Measurements from ENCODE around the gene CXCR2. TPM values are rescaled to one million over a fixed set of nuclear protein-coding genes. Genes with fewer than 3 reads are reported as not detected.
"Not testable (repeated sequence)": the region's sequence is repeated elsewhere in the genome, so short reads cannot be mapped to it uniquely, and the experiment has no call there.

Gene CXCR2
- total and polyA plus RNA-seq, 2 of the 8 experiments (the other 6 are each of a cell fraction or from before 2014, with no cell fraction given), result 1.4 to 1.6 TPM

GRCh38 chr2:218108834-218109233, 17.0 kb upstream of the CXCR2 start:
- CTCF ChIA-PET (ENCODE audit: partially characterized antibody), result interaction anchor here (0.9 kb wide), 1 partner anchor 15 kb away, joined by 3 read pairs; no protein-coding TSS in a partner anchor
- H2BK20ac ChIP-seq (ENCODE audit: low read length); H3K27ac ChIP-seq (ENCODE audit: low read depth, low read length); H3K36me3 ChIP-seq (ENCODE audit: control insufficient read depth in 2 of 4, insufficient read depth in 4 of 4, low read length in 3 of 4); H3K4me1 ChIP-seq (replicated peaks in 1 of 4; ENCODE audit: control insufficient read depth in 3 of 4, insufficient read depth in 4 of 4, low read length in 3 of 4); H3K9ac ChIP-seq (replicated peaks in 1 of 4; ENCODE audit: extremely low read depth in 1 of 4, low read depth in 3 of 4, low read length in 3 of 4); H3K14ac ChIP-seq (ENCODE audit: insufficient read length); H3K79me2 ChIP-seq (ENCODE audit: control insufficient read depth in 1 of 2, insufficient read depth in 2 of 2, low read length in 2 of 2); H2BK120ac ChIP-seq (replicated peaks; ENCODE audit: low read depth, low read length); H3K4me2 ChIP-seq (ENCODE audit: insufficient read depth in 1 of 2, low read depth in 2 of 2, low read length in 2 of 2); H2BK12ac ChIP-seq (ENCODE audit: low read depth, low read length); FAIRE-seq; H4K8ac ChIP-seq (ENCODE audit: extremely low read depth, insufficient read depth, low read length); H2AK5ac ChIP-seq (ENCODE audit: low read depth, low read length); H3K56ac ChIP-seq (replicated peaks; ENCODE audit: insufficient read length, low read depth, low read length); H4K20me1 ChIP-seq (replicated peaks in 1 of 2; ENCODE audit: control insufficient read depth in 1 of 2, insufficient read depth in 2 of 2, low read length in 2 of 2); POLR2A ChIA-PET (ENCODE audit: partially characterized antibody); H3K27me3 ChIP-seq (replicated peaks in 1 of 4; ENCODE audit: control insufficient read depth in 3 of 4, extremely low read depth in 1 of 4, insufficient read depth in 3 of 4, low read length in 3 of 4); H2AFZ ChIP-seq (ENCODE audit: low read length); H4K5ac ChIP-seq (ENCODE audit: insufficient read length, low read depth, low read length); H3K18ac ChIP-seq (ENCODE audit: extremely low read depth, low read length); H4K91ac ChIP-seq (replicated peaks; ENCODE audit: insufficient read length, low read length); H3K4me3 ChIP-seq (ENCODE audit: extremely low read depth in 1 of 4, insufficient read depth in 2 of 4, low read depth in 3 of 4, low read length in 4 of 4); H2BK15ac ChIP-seq (ENCODE audit: low read length); H3K79me1 ChIP-seq (ENCODE audit: low read depth, low read length); H2BK5ac ChIP-seq (ENCODE audit: low read depth, low read length); H3K23me2 ChIP-seq (ENCODE audit: low read depth, low read length); H3K4ac ChIP-seq (replicated peaks; ENCODE audit: insufficient read length, low read depth, low read length); H3K23ac ChIP-seq (ENCODE audit: insufficient read length); DNase-seq (ENCODE audit: low read depth in 1 of 2, low spot score in 2 of 2): not testable (repeated sequence)
- H3K9me3 ChIP-seq (ENCODE audit: insufficient read depth in 2 of 2, low read depth in 1 of 2, low read length in 1 of 2), result peaks cover 24 to 25% of the 10 kb centered on the region in 2 experiments; a peak in 3 of 4 replicates
- 90% methylated on average over 7 of the region's 7 CpGs; no CpG with 5 or more reads in 1 of the 2 experiments for WGBS, 2 experiments (ENCODE audit: extremely low coverage in 1 of 2, insufficient coverage in 1 of 2, insufficient read length in 1 of 2, insufficient replicate concordance in 2 of 2, low coverage in 1 of 2, low lambda C conversion rate in 2 of 2, missing lambda C conversion rate in 1 of 2)

DNA sequence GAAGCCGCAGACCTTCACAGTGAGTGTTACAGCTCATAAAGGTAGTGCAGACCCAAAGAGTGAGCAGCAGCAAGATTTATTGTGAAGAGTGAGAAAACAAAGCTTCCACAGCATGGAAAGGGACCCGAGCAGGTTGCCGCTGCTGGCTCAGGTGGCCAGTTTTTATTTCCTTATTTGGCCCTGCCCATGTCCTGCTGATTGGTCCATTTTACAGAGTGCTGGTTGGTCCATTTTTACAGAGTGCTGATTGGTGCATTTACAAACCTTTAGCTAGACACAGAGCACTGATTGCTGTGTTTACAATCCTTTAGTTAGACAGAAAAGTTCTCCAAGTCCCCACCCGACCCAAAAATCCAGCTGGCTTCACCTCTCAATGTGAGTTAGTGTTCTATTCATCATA, 4.0 kb upstream of the CXCR2 start:
- H3K56ac ChIP-seq (replicated peaks; ENCODE audit: insufficient read length, low read depth, low read length); H3K23ac ChIP-seq (ENCODE audit: insufficient read length); H3K4ac ChIP-seq (replicated peaks; ENCODE audit: insufficient read length, low read depth, low read length); H3K23me2 ChIP-seq (ENCODE audit: low read depth, low read length); H2BK15ac ChIP-seq (ENCODE audit: low read length); DNase-seq (ENCODE audit: low read depth in 1 of 2, low spot score in 2 of 2); H2BK20ac ChIP-seq (ENCODE audit: low read length); H3K14ac ChIP-seq (ENCODE audit: insufficient read length); H2AFZ ChIP-seq (ENCODE audit: low read length); POLR2A ChIA-PET (ENCODE audit: partially characterized antibody); H2AK5ac ChIP-seq (ENCODE audit: low read depth, low read length); H2BK12ac ChIP-seq (ENCODE audit: low read depth, low read length); H4K20me1 ChIP-seq (replicated peaks in 1 of 2; ENCODE audit: control insufficient read depth in 1 of 2, insufficient read depth in 2 of 2, low read length in 2 of 2); H4K8ac ChIP-seq (ENCODE audit: extremely low read depth, insufficient read depth, low read length); H4K91ac ChIP-seq (replicated peaks; ENCODE audit: insufficient read length, low read length); H3K36me3 ChIP-seq (ENCODE audit: control insufficient read depth in 2 of 4, insufficient read depth in 4 of 4, low read length in 3 of 4); H2BK120ac ChIP-seq (replicated peaks; ENCODE audit: low read depth, low read length); FAIRE-seq; H4K5ac ChIP-seq (ENCODE audit: insufficient read length, low read depth, low read length); H2BK5ac ChIP-seq (ENCODE audit: low read depth, low read length); H3K9ac ChIP-seq (replicated peaks in 1 of 4; ENCODE audit: extremely low read depth in 1 of 4, low read depth in 3 of 4, low read length in 3 of 4); H3K18ac ChIP-seq (ENCODE audit: extremely low read depth, low read length); H3K4me3 ChIP-seq (ENCODE audit: extremely low read depth in 1 of 4, insufficient read depth in 2 of 4, low read depth in 3 of 4, low read length in 4 of 4); H3K9me3 ChIP-seq (ENCODE audit: insufficient read depth in 2 of 2, low read depth in 1 of 2, low read length in 1 of 2); H3K79me1 ChIP-seq (ENCODE audit: low read depth, low read length); H3K27me3 ChIP-seq (replicated peaks in 1 of 4; ENCODE audit: control insufficient read depth in 3 of 4, extremely low read depth in 1 of 4, insufficient read depth in 3 of 4, low read length in 3 of 4); H3K79me2 ChIP-seq (ENCODE audit: control insufficient read depth in 1 of 2, insufficient read depth in 2 of 2, low read length in 2 of 2); H3K4me2 ChIP-seq (ENCODE audit: insufficient read depth in 1 of 2, low read depth in 2 of 2, low read length in 2 of 2); H3K27ac ChIP-seq (ENCODE audit: low read depth, low read length): not testable (repeated sequence)
- CTCF ChIA-PET (ENCODE audit: partially characterized antibody), result interaction anchor here (0.6 to 1.5 kb wide), 2 partner anchors 10 to 28 kb away, joined by 3 to 5 read pairs; no protein-coding TSS in a partner anchor
- 91% methylated on average over 4 of the region's 4 CpGs; no CpG with 5 or more reads in 1 of the 2 experiments for WGBS, 2 experiments (ENCODE audit: extremely low coverage in 1 of 2, insufficient coverage in 1 of 2, insufficient read length in 1 of 2, insufficient replicate concordance in 2 of 2, low coverage in 1 of 2, low lambda C conversion rate in 2 of 2, missing lambda C conversion rate in 1 of 2)
- peaks cover 0 to 13% (median 5%) of the 10 kb centered on the region in 4 experiments; a peak in 2 of 7 replicates for H3K4me1 ChIP-seq (replicated peaks in 1 of 4; ENCODE audit: control insufficient read depth in 3 of 4, insufficient read depth in 4 of 4, low read length in 3 of 4)
